HepG2 (cell line): ENCODE data around the gene RPL3. TPM values are rescaled to one million over a fixed set of nuclear protein-coding genes. Genes with fewer than 3 reads are reported as not detected.

Experiments used
- CENPX ChIP-seq: sonication (generic); formaldehyde crosslinking; IDR thresholded peaks from 2 replicates; pipeline ENCODE4 v1.9.0; 2021; ENCODE audit warnings: mild to moderate bottlenecking, missing genetic modification reagents, moderate library complexity
- ELF3 ChIP-seq: IDR thresholded peaks from 2 replicates; pipeline ENCODE4 v1.6.1; 2016; ENCODE audit warnings: missing genetic modification reagents, missing compliant biosample characterization
- FOXA1 ChIP-seq, 2 experiments: fragments of 450-650 bp in 1 of 2; sonication (generic) in 1 of 2; formaldehyde crosslinking in 1 of 2; IDR thresholded peaks; 2 replicates each; pipeline versions ENCODE4 v1.4.0 to v1.6.1; 2016 to 2020; ENCODE audit warnings: missing genetic modification reagents in 1 of 2
- FOXJ3 ChIP-seq: sonication (generic); formaldehyde crosslinking; IDR thresholded peaks from 2 replicates; pipeline ENCODE4 v1.4.0; 2020; ENCODE audit warnings: missing genetic modification reagents, mild to moderate bottlenecking, borderline replicate concordance
- HOXA9 ChIP-seq: sonication (generic); formaldehyde crosslinking; IDR thresholded peaks from 2 replicates; pipeline ENCODE4 v1.8.1; 2022; ENCODE audit warnings: missing genetic modification reagents, mild to moderate bottlenecking, moderate library complexity, borderline replicate concordance
- IRF2 ChIP-seq: IDR thresholded peaks from 2 replicates; pipeline ENCODE4 v1.6.1; 2018; ENCODE audit warnings: missing genetic modification reagents, missing compliant biosample characterization
- NFATC3 ChIP-seq: sonication (generic); formaldehyde crosslinking; IDR thresholded peaks from 2 replicates; pipeline ENCODE4 v1.5.1; 2020; ENCODE audit warnings: mild to moderate bottlenecking, missing genetic modification reagents
- NFIB ChIP-seq: sonication (generic); formaldehyde crosslinking; IDR thresholded peaks from 2 replicates; pipeline ENCODE4 v1.9.0; 2021; ENCODE audit warnings: missing genetic modification reagents, mild to moderate bottlenecking, borderline replicate concordance
- NR2C2 ChIP-seq: sonication (generic); formaldehyde crosslinking; IDR thresholded peaks from 2 replicates; pipeline ENCODE4 v1.4.0; 2020; ENCODE audit warnings: missing genetic modification reagents, mild to moderate bottlenecking, moderate library complexity, borderline replicate concordance
- PHB2 ChIP-seq: fragments of 450-650 bp; IDR thresholded peaks from 2 replicates; pipeline ENCODE4 v1.6.1; 2018; ENCODE audit not compliant: partially characterized antibody
- PITX1 ChIP-seq: sonication (generic); formaldehyde crosslinking; IDR thresholded peaks from 2 replicates; pipeline ENCODE4 v1.5.1; 2020; ENCODE audit warnings: mild to moderate bottlenecking, missing genetic modification reagents
- PLRG1 ChIP-seq: fragments of 450-650 bp; conservative IDR thresholded peaks from 2 replicates; pipeline ENCODE4 v1.6.1; 2016
- RBAK ChIP-seq: sonication (generic); formaldehyde crosslinking; IDR thresholded peaks from 2 replicates; pipeline ENCODE4 v1.5.1; 2020; ENCODE audit warnings: mild to moderate bottlenecking, missing genetic modification reagents
- SP1 ChIP-seq, 2 experiments: fragments of 450-650 bp in 1 of 2; sonication (generic) in 1 of 2; formaldehyde crosslinking in 1 of 2; IDR thresholded peaks; 2 replicates each; pipeline versions ENCODE4 v1.4.0 to v1.6.1; 2016 to 2020; ENCODE audit warnings: missing genetic modification reagents in 1 of 2
- SUZ12 ChIP-seq: fragments of 150-350 bp; IDR thresholded peaks from 2 replicates; pipeline ENCODE4 v1.6.1; 2014; ENCODE audit warnings: low read depth, low read length
- THAP11 ChIP-seq: IDR thresholded peaks from 2 replicates; pipeline ENCODE4 v1.6.1; 2016; ENCODE audit warnings: missing biosample characterization, missing genetic modification reagents
- ZNF160 ChIP-seq: sonication (generic); formaldehyde crosslinking; IDR thresholded peaks from 2 replicates; pipeline ENCODE4 v1.8.0; 2022; ENCODE audit warnings: mild to moderate bottlenecking, inconsistent platforms, missing genetic modification reagents
- ZNF180 ChIP-seq: sonication (generic); formaldehyde crosslinking; IDR thresholded peaks from 2 replicates; pipeline ENCODE4 v1.4.0; 2020; ENCODE audit warnings: low read depth, missing genetic modification reagents, borderline replicate concordance
- ZNF549 ChIP-seq: sonication (generic); formaldehyde crosslinking; IDR thresholded peaks from 2 replicates; pipeline ENCODE4 v1.5.0; 2020; ENCODE audit warnings: missing genetic modification reagents
- ZNF589 ChIP-seq: sonication (generic); formaldehyde crosslinking; conservative IDR thresholded peaks from 2 replicates; pipeline ENCODE4 v1.8.0; 2022; ENCODE audit warnings: mild to moderate bottlenecking, moderate library complexity, missing genetic modification reagents
- polyA plus RNA-seq, 8 experiments: library from polyadenylated mRNA; depleted of rRNA in 3 of 8; stranded (reverse) in 7 of 8; unstranded in 1 of 8; fragments of >200 nt; fragmentation: Illumina TruSeq in 4 of 8; extraction: Trizol in 4 of 8; gene quantifications; 2 replicates each; pipeline versions ENCODE4 v1.2.1 to v1.2.3, GENCODE V29; 2011 to 2016; ENCODE audit warnings: low read depth in 4 of 8, missing spikeins in 1 of 8, mixed read lengths in 1 of 8; ENCODE audit not compliant: insufficient read depth in 1 of 8
- total RNA-seq, 5 experiments: library from RNA; depleted of rRNA; stranded (reverse); fragments of >200 nt; fragmentation: Illumina TruSeq; extraction: Trizol; gene quantifications; 2 replicates each; pipeline ENCODE4 v1.2.3, GENCODE V29; 2016; ENCODE audit warnings: low read depth in 1 of 5
- TF ChIP-seq, protein P1 (sequence below): IDR thresholded peaks from 2 replicates; pipeline ENCODE4 v1.6.1; 2016; ENCODE audit warnings: mild to moderate bottlenecking
- TF ChIP-seq, protein P2 (sequence below): sonication (generic); formaldehyde crosslinking; IDR thresholded peaks from 2 replicates; pipeline ENCODE4 v1.4.0; 2020; ENCODE audit warnings: mild to moderate bottlenecking, low read depth, missing genetic modification reagents

The RPL3 gene
- total and polyA plus RNA-seq, 2 of the 13 experiments (the other 11 are each of a cell fraction or from before 2014, with no cell fraction given): 1,051 to 3,279 TPM

DNA sequence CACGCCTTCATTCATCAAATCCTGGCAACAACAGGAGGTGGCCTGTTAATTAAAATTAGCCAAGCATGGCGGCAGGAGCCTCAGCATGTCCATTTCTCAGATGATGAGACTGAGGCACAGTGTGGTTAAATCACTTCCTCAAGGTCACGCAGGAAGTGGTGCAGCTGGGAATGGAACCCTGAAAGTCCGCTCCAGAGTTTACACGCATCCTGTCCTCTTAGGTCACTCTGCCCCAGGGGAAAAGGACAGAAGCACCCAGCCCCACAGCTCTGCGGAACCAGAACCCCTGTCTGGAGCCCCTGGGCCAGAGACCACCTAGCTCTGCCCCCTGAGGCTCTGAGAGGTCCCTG lies 19.6 kb downstream of the RPL3 start (continued):
- TF ChIP-seq NFIB (CRISPR knock-in tag) (no peak), ZNF180 (CRISPR knock-in tag) (no peak), NR2C2 (CRISPR knock-in tag) (0 out of 2 replicates have a peak, but pooled peaks have one; percentile 27), HOXA9 (no peak), ZNF160 (CRISPR knock-in tag) (no peak), NFATC3 (no peak), RBAK (CRISPR knock-in tag) (no peak), ELF3 (CRISPR knock-in tag) (peak; percentile 33; the same call in 1 of the 2 replicates), PLRG1 (no peak), SP1 (IDR thresholded peaks at IDR 0.05) (no peak), SP1 (CRISPR knock-in tag; IDR thresholded peaks at IDR 0.05) (no peak), FOXA1 (IDR thresholded peaks at IDR 0.05) (no peak), FOXA1 (CRISPR knock-in tag; IDR thresholded peaks at IDR 0.05) (no peak), THAP11 (CRISPR knock-in tag) (0 out of 2 replicates have a peak, but pooled peaks have one; percentile 22), ZNF549 (CRISPR knock-in tag) (no peak), PHB2 (no peak), SUZ12 (no peak), FOXJ3 (no peak), IRF2 (CRISPR knock-in tag) (no peak), PITX1 (CRISPR knock-in tag) (no peak), ZNF589 (no peak), CENPX (CRISPR knock-in tag) (no peak)
- TF ChIP-seq, protein P1, sequence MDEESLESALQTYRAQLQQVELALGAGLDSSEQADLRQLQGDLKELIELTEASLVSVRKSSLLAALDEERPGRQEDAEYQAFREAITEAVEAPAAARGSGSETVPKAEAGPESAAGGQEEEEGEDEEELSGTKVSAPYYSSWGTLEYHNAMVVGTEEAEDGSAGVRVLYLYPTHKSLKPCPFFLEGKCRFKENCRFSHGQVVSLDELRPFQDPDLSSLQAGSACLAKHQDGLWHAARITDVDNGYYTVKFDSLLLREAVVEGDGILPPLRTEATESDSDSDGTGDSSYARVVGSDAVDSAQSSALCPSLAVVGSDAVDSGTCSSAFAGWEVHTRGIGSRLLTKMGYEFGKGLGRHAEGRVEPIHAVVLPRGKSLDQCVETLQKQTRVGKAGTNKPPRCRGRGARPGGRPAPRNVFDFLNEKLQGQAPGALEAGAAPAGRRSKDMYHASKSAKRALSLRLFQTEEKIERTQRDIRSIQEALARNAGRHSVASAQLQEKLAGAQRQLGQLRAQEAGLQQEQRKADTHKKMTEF (CRISPR knock-in tag): 0 out of 2 replicates have a peak, but pooled peaks have one; percentile 12
- TF ChIP-seq, protein P2, sequence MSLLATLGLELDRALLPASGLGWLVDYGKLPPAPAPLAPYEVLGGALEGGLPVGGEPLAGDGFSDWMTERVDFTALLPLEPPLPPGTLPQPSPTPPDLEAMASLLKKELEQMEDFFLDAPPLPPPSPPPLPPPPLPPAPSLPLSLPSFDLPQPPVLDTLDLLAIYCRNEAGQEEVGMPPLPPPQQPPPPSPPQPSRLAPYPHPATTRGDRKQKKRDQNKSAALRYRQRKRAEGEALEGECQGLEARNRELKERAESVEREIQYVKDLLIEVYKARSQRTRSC (CRISPR knock-in tag): no peak
